Right atrium auricular region (tissue), 2 donors: ENCODE measurements around the gene APOC4. TPM values are rescaled to one million over a fixed set of nuclear protein-coding genes. Genes with fewer than 3 reads are reported as not detected.

Experiments used
- DNase-seq: peaks from one replicate; pipeline ENCODE4 v3.0.0-alpha.2; 2019; ENCODE audit warnings: low spot score
- H3K27ac ChIP-seq, 2 donors: fragments of 200-600 bp; sonication (generic); 1 replicate in 1 of 2; 2 replicates in 1 of 2; pipeline ENCODE4 v1.5.1; 2016 to 2019
- H3K27me3 ChIP-seq, 2 donors: fragments of 200-600 bp; sonication (generic); one replicate each; pipeline versions ENCODE4 v1.5.1 to v1.6.0; 2017 to 2019
- H3K36me3 ChIP-seq: fragments of 200-600 bp; sonication (generic); one replicate; pipeline ENCODE4 v1.5.1; 2016
- H3K4me1 ChIP-seq, 2 donors: fragments of 200-600 bp; sonication (generic); one replicate each; pipeline versions ENCODE4 v1.5.1 to v1.6.0; 2017 to 2019
- H3K4me3 ChIP-seq, 2 donors: fragments of 200-600 bp; sonication (generic); 1 replicate in 1 of 2; 2 replicates in 1 of 2; pipeline ENCODE4 v1.5.1; 2017 to 2019; ENCODE audit warnings: mild to moderate bottlenecking in 1 of 2, moderate library complexity in 1 of 2
- H3K9me3 ChIP-seq, 2 donors: fragments of 200-600 bp; sonication (generic); one replicate each; pipeline ENCODE4 v1.5.1; 2019
- CTCF ChIP-seq, 2 donors: fragments of 200-600 bp; sonication (generic); IDR thresholded peaks; one replicate each; pipeline ENCODE4 v1.5.1; 2019; ENCODE audit warnings: antibody characterized with exemption in 2 of 2
- total RNA-seq, 2 donors: library from RNA; depleted of rRNA; stranded (reverse); fragments of >200 nt; gene quantifications; one replicate each; pipeline ENCODE4 v1.1.0, GENCODE V29; 2016

APOC4 gene
- total RNA-seq, 2 donors from 2014 or later = not detected

GRCh38 chr19:44986389-44986788 is 44.4 kb downstream of the APOC4 start:
- no peaks in the 10 kb centered on the region for H3K27me3 ChIP-seq
- no peaks in the 10 kb centered on the region for H3K9me3 ChIP-seq
- no peaks in the 10 kb centered on the region for H3K4me1 ChIP-seq
- DNase-seq = no peak
- TF ChIP-seq CTCF (IDR thresholded peaks at IDR 0.05) = no peak
- peaks cover 67% of the 10 kb centered on the region for H3K36me3 ChIP-seq
- H3K27ac ChIP-seq = no peak overlapping the region
- H3K4me3 ChIP-seq = no peak overlapping the region

- H3K36me3 ChIP-seq = peaks cover 66% of the 10 kb centered on the region
- H3K27me3 ChIP-seq = no peaks in the 10 kb centered on the region
- TF ChIP-seq CTCF (IDR thresholded peaks at IDR 0.05) = no peak
- no peak overlapping the region for H3K27ac ChIP-seq
- no peak for DNase-seq
- H3K4me3 ChIP-seq = no peak overlapping the region
- no peaks in the 10 kb centered on the region for H3K9me3 ChIP-seq
- no peaks in the 10 kb centered on the region for H3K4me1 ChIP-seq
Observed at GRCh38 chr19:44987148-44987675, 45.2 kb downstream of the APOC4 start.

- H3K9me3 ChIP-seq = no peaks in the 10 kb centered on the region
- H3K27ac ChIP-seq = no peak overlapping the region
- peaks cover 75% of the 10 kb centered on the region for H3K36me3 ChIP-seq
- DNase-seq = no peak
- TF ChIP-seq CTCF (IDR thresholded peaks at IDR 0.05) = no peak
- no peaks in the 10 kb centered on the region for H3K4me1 ChIP-seq
- no peak overlapping the region for H3K4me3 ChIP-seq
- no peaks in the 10 kb centered on the region for H3K27me3 ChIP-seq
Observed at GRCh38 chr19:44988273-44988672, 46.2 kb downstream of the APOC4 start.

- no peaks in the 10 kb centered on the region for H3K27me3 ChIP-seq
- peaks cover 75% of the 10 kb centered on the region for H3K36me3 ChIP-seq
- DNase-seq = no peak
- H3K4me3 ChIP-seq = no peak overlapping the region
- TF ChIP-seq CTCF (IDR thresholded peaks at IDR 0.05) = peak in 1 of 2 donors; percentile 57
- no peak overlapping the region for H3K27ac ChIP-seq
- no peaks in the 10 kb centered on the region for H3K9me3 ChIP-seq
- H3K4me1 ChIP-seq = no peaks in the 10 kb centered on the region
Observed at GRCh38 chr19:44988896-44989556, 47.0 kb downstream of the APOC4 start.

GRCh38 chr19:44990459-44990858 is 48.4 kb downstream of the APOC4 start:
- H3K9me3 ChIP-seq = no peaks in the 10 kb centered on the region
- H3K27ac ChIP-seq = no peak overlapping the region
- DNase-seq = no peak
- H3K36me3 ChIP-seq = peaks cover 67% of the 10 kb centered on the region
- no peak overlapping the region for H3K4me3 ChIP-seq
- no peaks in the 10 kb centered on the region for H3K4me1 ChIP-seq
- no peak for TF ChIP-seq CTCF (IDR thresholded peaks at IDR 0.05)
- no peaks in the 10 kb centered on the region for H3K27me3 ChIP-seq

GRCh38 chr19:44990966-44991365 is 48.9 kb downstream of the APOC4 start:
- no peak for DNase-seq
- H3K36me3 ChIP-seq = peaks cover 62% of the 10 kb centered on the region
- H3K4me1 ChIP-seq = no peaks in the 10 kb centered on the region
- no peak overlapping the region for H3K4me3 ChIP-seq
- no peaks in the 10 kb centered on the region for H3K9me3 ChIP-seq
- no peaks in the 10 kb centered on the region for H3K27me3 ChIP-seq
- H3K27ac ChIP-seq = no peak overlapping the region
- no peak for TF ChIP-seq CTCF (IDR thresholded peaks at IDR 0.05)
